Natural killer cell (primary cell): Measurements from ENCODE around the gene ZNF552. TPM values are rescaled to one million over a fixed set of nuclear protein-coding genes. Genes with fewer than 3 reads are reported as not detected.
"Not testable (repeated sequence)": the region's sequence is repeated elsewhere in the genome, so short reads cannot be mapped to it uniquely, and the experiment has no call there.

Experiments
- ATAC-seq, 3 donors: fragments of 150-1000 bp in 2 of 3; fragments of 200-7000 bp in 1 of 3; cut with Tn5 transposase; 1 replicate in 1 of 3; 2 replicates in 2 of 3; pipeline ENCODE4 v1.10.0; 2021; ENCODE audit warnings: mild to moderate bottlenecking in 2 of 3, moderate library complexity in 2 of 3
- DNase-seq, 2 donors: peaks; one replicate each; pipeline versions ENCODE4 v3.0.0 to v3.0.0-alpha.2; 2013 to 2021; ENCODE audit warnings: mixed read lengths in 1 of 2
- H3K27ac ChIP-seq: one replicate; pipeline ENCODE4 v1.5.1; 2013; ENCODE audit warnings: mild to moderate bottlenecking, low read length
- H3K27me3 ChIP-seq: one replicate; pipeline ENCODE4 v1.6.1; 2013; ENCODE audit warnings: low read length; ENCODE audit not compliant: control insufficient read depth, insufficient read depth
- H3K36me3 ChIP-seq: one replicate; pipeline ENCODE4 v1.6.1; 2013; ENCODE audit warnings: low read length; ENCODE audit not compliant: control insufficient read depth, insufficient read depth
- H3K4me1 ChIP-seq: one replicate; pipeline ENCODE4 v1.6.1; 2013; ENCODE audit warnings: low read length; ENCODE audit not compliant: control insufficient read depth, insufficient read depth
- H3K4me3 ChIP-seq: one replicate; pipeline ENCODE4 v1.5.1; 2013; ENCODE audit warnings: low read length
- H3K9me3 ChIP-seq: one replicate; pipeline ENCODE4 v1.6.1; 2013; ENCODE audit warnings: low read length; ENCODE audit not compliant: control insufficient read depth, insufficient read depth
- H3K27ac Mint-ChIP-seq, 2 donors: one replicate each; pipeline ENCODE4 v1.8.0; 2022; ENCODE audit warnings: mild to moderate bottlenecking in 2 of 2, mixed read lengths in 2 of 2, moderate library complexity in 1 of 2
- H3K27me3 Mint-ChIP-seq, 2 donors: one replicate each; pipeline ENCODE4 v1.8.0; 2022; ENCODE audit warnings: low read depth in 2 of 2, mixed read lengths in 2 of 2
- H3K36me3 Mint-ChIP-seq: one replicate; pipeline ENCODE4 v1.8.0; 2022; ENCODE audit warnings: mixed read lengths
- H3K4me1 Mint-ChIP-seq, 2 donors: one replicate each; pipeline ENCODE4 v1.8.0; 2022; ENCODE audit warnings: mixed read lengths in 2 of 2
- H3K4me3 Mint-ChIP-seq: one replicate; pipeline ENCODE4 v1.8.0; 2022; ENCODE audit warnings: mild to moderate bottlenecking, moderate library complexity, mixed read lengths
- H3K9me3 Mint-ChIP-seq, 2 donors: one replicate each; pipeline ENCODE4 v1.8.0; 2022; ENCODE audit warnings: mixed read lengths in 2 of 2
- WGBS: methylation state at CpG from one replicate; pipeline ENCODE4 v1.1.7; 2013; ENCODE audit warnings: missing lambda C conversion rate; ENCODE audit not compliant: insufficient coverage; 5-methylcytosine and 5-hydroxymethylcytosine counted together
- intact Hi-C: fragments of 100-400 bp; cut with micrococcal nuclease; formaldehyde crosslinking; loops from one replicate; pipeline ENCODE4 v1.14.2; 2022
- total RNA-seq, 4 donors: library from RNA; stranded (reverse); fragments of 120-200 nt in 1 of 4; gene quantifications; one replicate each; pipeline versions ENCODE4 v1.2.3 to v1.2.4, GENCODE V29; 2013 to 2022
- TF ChIP-seq, protein P1 (sequence below): fragments of 200-600 bp; IDR thresholded peaks from one replicate; pipeline ENCODE4 v1.8.0; 2022; ENCODE audit warnings: antibody characterized with exemption

Gene ZNF552
- total RNA-seq, 3 donors from 2014 or later (not counting 1 experiment from before 2014, with no cell fraction given), result 13.0 to 14.5 (median 14.3) TPM

DNA sequence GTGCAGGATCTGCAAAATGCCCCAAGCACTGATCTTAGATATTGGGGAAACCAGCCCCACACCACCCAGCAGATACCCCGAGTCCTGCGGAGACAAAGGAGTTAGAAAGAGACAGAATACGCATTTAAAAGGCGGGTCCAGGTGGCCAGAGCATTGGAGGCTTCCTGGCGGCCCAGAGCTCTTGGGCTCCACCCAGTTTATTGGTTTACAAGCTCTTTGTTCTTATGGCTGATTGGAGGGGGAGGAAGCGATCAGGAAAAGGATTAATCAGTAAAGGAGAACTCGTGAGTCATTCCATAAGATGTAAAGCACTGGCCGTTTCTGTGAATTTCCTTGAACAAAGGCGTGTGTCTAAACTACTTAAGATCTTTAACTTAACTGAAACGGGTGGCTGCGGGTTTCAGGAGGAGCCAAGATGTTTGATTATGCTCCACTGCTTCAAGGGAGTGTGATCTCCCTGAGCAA lies 35.9 kb upstream of the ZNF552 start:
- Mint-ChIP-seq H3K27me3 (no peaks in the 10 kb centered on the region), H3K4me1 (peaks cover 29 to 30% of the 10 kb centered on the region in 2 donors), H3K27ac (peak overlapping the region; percentile 96 to 98), H3K36me3 (no peaks in the 10 kb centered on the region), H3K9me3 (no peaks in the 10 kb centered on the region), H3K4me3 (peak overlapping the region; percentile 96)
- TF ChIP-seq, protein P1, sequence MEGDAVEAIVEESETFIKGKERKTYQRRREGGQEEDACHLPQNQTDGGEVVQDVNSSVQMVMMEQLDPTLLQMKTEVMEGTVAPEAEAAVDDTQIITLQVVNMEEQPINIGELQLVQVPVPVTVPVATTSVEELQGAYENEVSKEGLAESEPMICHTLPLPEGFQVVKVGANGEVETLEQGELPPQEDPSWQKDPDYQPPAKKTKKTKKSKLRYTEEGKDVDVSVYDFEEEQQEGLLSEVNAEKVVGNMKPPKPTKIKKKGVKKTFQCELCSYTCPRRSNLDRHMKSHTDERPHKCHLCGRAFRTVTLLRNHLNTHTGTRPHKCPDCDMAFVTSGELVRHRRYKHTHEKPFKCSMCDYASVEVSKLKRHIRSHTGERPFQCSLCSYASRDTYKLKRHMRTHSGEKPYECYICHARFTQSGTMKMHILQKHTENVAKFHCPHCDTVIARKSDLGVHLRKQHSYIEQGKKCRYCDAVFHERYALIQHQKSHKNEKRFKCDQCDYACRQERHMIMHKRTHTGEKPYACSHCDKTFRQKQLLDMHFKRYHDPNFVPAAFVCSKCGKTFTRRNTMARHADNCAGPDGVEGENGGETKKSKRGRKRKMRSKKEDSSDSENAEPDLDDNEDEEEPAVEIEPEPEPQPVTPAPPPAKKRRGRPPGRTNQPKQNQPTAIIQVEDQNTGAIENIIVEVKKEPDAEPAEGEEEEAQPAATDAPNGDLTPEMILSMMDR, result no peak
- Histone ChIP-seq H3K27me3 (no peaks in the 10 kb centered on the region), H3K36me3 (peaks cover 4% of the 10 kb centered on the region), H3K4me1 (peaks cover 18% of the 10 kb centered on the region), H3K27ac (peak overlapping the region; percentile 84), H3K9me3 (no peaks in the 10 kb centered on the region), H3K4me3 (peak overlapping the region; percentile 79)
- ATAC-seq (no peak), DNase-seq (peak in 1 of 2 donors; percentile 10)
- 49% methylated on average over 10 of the region's 11 CpGs for WGBS
- intact Hi-C loops, result no loop called here

DNA sequence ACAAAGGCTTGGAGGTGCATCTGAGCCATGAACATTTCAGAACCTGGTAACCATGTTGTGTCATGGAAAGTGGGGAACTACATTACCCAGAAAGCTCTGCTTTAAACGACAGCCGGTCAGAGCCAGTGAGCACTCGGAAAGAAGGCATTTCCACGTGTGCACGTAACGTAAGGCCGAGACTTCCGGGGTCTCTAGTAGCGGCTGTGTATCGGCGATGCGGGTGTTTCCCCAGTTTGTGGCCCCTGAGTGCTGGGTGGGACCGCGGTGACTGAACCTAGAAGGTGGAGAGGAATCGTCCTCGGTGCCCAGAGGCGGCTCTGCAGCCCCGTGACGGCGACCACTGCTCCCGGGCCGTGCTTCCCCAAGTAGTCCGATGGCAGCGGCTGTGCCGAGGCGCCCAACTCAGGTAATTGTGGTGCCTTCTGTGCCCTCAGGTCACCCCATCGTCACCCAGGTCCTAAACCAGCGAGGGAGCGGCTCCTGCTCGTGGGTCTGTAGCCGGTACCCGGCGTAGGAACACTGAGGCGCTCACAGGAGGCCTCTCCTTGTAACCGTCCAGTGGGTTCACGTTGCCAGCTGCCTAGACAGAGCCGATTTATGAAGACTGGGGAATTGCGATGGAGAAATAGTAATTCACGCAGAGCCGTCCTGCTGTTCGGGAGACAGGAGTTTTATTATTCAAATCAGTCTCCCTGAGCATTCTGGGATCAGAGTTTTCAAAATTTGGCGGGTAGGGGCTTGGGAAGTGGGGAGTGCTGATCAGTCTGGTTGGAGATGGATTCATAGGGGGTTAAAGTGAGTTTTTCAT lies 35.2 kb upstream of the ZNF552 start, which contains the start of gene ZNF587:
Gene ZNF587, plus strand, starts transcription at position 194 of the 808 bp plus-strand sequence. Its CDS starts 180 bp downstream, at position 374.
- not testable (repeated sequence) for H3K27me3 Mint-ChIP-seq, H3K27me3 ChIP-seq, H3K9me3 ChIP-seq, H3K9me3 Mint-ChIP-seq, H3K36me3 Mint-ChIP-seq, H3K36me3 ChIP-seq
- Mint-ChIP-seq H3K4me1 (peaks cover 29 to 30% of the 10 kb centered on the region in 2 donors), H3K27ac (peak within 1 kb of the TSS; percentile 96 to 98), H3K4me3 (peak within 1 kb of the TSS; percentile 96)
- peak; percentile 95 to 99 (median 98) for ATAC-seq
- intact Hi-C loops, result loop anchor here (1.0 to 2.0 kb wide), 2 partner anchors 31 to 38 kb away; no protein-coding TSS in a partner anchor
- peaks cover 18% of the 10 kb centered on the region for H3K4me1 ChIP-seq
- peak within 1 kb of the TSS; percentile 84 for H3K27ac ChIP-seq
- DNase-seq, result peak; percentile 81 to 94
- peak within 1 kb of the TSS; percentile 79 for H3K4me3 ChIP-seq
- WGBS, result under 1% methylated on average over 42 of the region's 42 CpGs

DNA sequence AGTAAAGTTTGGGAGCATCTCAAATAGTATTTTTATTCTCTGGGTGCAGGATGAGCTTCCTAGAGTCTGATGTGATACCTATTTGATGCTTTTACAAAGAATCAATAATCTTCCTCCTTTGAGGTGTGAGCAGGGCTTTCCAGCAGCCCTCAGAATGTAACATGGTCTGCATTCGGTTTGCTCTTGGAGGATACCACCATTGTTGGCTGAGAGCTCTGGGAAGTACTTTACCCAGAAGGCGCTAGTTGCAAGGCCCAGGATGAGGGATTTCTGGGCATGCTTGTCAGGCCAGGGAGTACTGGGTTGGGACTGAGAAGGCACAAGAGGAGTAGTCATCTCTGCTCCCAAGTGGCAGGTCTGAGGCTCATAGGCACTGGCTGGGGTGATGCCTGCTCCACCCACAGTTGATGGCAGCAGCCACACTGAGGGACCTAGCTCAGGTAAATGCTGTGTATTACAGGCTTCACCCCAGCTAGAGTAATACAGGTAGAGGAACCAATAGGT lies 34.5 kb upstream of the ZNF552 start:
- not testable (repeated sequence) for H3K36me3 Mint-ChIP-seq, H3K36me3 ChIP-seq, ATAC-seq, H3K9me3 ChIP-seq, H3K9me3 Mint-ChIP-seq, H3K27me3 ChIP-seq, DNase-seq, H3K4me3 Mint-ChIP-seq, H3K27me3 Mint-ChIP-seq
- WGBS, result 94% methylated on average over 2 of the region's 2 CpGs
- peaks cover 29 to 30% of the 10 kb centered on the region in 2 donors for H3K4me1 Mint-ChIP-seq
- peak overlapping the region; percentile 96 to 98 for H3K27ac Mint-ChIP-seq
- intact Hi-C loops, result loop anchor here (1.0 to 2.0 kb wide), 2 partner anchors 30 to 39 kb away; no protein-coding TSS in a partner anchor
- H3K4me1 ChIP-seq, result peaks cover 18% of the 10 kb centered on the region
- peak overlapping the region; percentile 79 for H3K4me3 ChIP-seq
- H3K27ac ChIP-seq, result peak overlapping the region; percentile 84

DNA sequence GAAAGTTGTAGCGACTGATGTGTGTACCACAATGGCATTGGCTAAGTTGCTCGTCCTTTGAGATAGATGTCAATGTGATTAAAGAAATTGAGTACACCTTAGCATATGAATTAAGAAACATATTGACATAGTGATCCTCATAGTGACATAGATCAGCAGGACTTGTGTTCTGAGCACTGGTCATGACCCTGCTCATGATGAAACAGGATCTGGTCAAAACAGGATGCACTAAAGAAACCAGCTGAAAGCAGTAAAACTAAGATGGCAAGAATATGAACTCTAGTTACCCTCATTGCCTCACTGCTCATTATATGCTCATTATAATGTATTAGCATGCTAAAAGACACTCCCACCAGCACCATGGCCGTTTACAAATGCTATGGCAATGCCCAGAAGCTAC lies 32.5 kb upstream of the ZNF552 start:
- H3K9me3 ChIP-seq, H3K9me3 Mint-ChIP-seq, H3K4me3 ChIP-seq, H3K27me3 ChIP-seq, H3K36me3 Mint-ChIP-seq, H3K27ac Mint-ChIP-seq, intact Hi-C loops, H3K27ac ChIP-seq, H3K27me3 Mint-ChIP-seq, H3K4me3 Mint-ChIP-seq, DNase-seq, ATAC-seq, H3K36me3 ChIP-seq: not testable (repeated sequence)
- H3K4me1 Mint-ChIP-seq, result peaks cover 23 to 24% of the 10 kb centered on the region in 2 donors
- H3K4me1 ChIP-seq, result peaks cover 18% of the 10 kb centered on the region
- 50% methylated on average over 2 of the region's 3 CpGs for WGBS
